Stimulated activated naive CD8-positive, alpha-beta T cell treated with anti-CD3 and anti-CD28 coated beads, Interleukin-15, amount 100 ng/mL, for 72 hours (primary cell): ENCODE data around the gene KLF2.
A peak's percentile ranks its signal among the peaks of the same experiment; 100 is the strongest.
"Not testable (repeated sequence)": the region's sequence is repeated elsewhere in the genome, so short reads cannot be mapped to it uniquely, and the experiment has no call there.

Experiments
- ATAC-seq: fragments of 150-1000 bp; cut with Tn5 transposase; 2 replicates; pipeline ENCODE4 v1.10.0; 2021; ENCODE audit warnings: mild to moderate bottlenecking, moderate library complexity
- DNase-seq, 2 donors: peaks; one replicate each; pipeline ENCODE4 v3.0.0; 2021 to 2022
- H3K27ac Mint-ChIP-seq, 2 donors: one replicate each; pipeline ENCODE4 v1.8.0; 2022; ENCODE audit warnings: mild to moderate bottlenecking in 2 of 2, mixed read lengths in 2 of 2, moderate library complexity in 2 of 2
- H3K27me3 Mint-ChIP-seq: one replicate; pipeline ENCODE4 v1.8.0; 2022; ENCODE audit warnings: mixed read lengths
- H3K4me1 Mint-ChIP-seq: one replicate; pipeline ENCODE4 v1.8.0; 2022; ENCODE audit warnings: mild to moderate bottlenecking, mixed read lengths
- H3K4me3 Mint-ChIP-seq, 2 donors: one replicate each; pipeline ENCODE4 v1.8.0; 2022; ENCODE audit warnings: mild to moderate bottlenecking in 2 of 2, mixed read lengths in 2 of 2, moderate library complexity in 1 of 2
- H3K9me3 Mint-ChIP-seq, 2 donors: one replicate each; pipeline ENCODE4 v1.8.0; 2022; ENCODE audit warnings: mixed read lengths in 2 of 2

KLF2 gene

GRCh38 chr19:16298334-16298733 lies 26.3 kb upstream of the KLF2 start:
- Mint-ChIP-seq H3K9me3 (no peaks in the 10 kb centered on the region), H3K4me3 (no peak overlapping the region), H3K27ac (no peak overlapping the region), H3K27me3 (no peaks in the 10 kb centered on the region), H3K4me1 (no peaks in the 10 kb centered on the region)
- ATAC-seq, result no peak
- no peak for DNase-seq

- no peak overlapping the region for H3K27ac Mint-ChIP-seq
- H3K4me1 Mint-ChIP-seq, result no peaks in the 10 kb centered on the region
- H3K4me3 Mint-ChIP-seq, result no peak overlapping the region
- no peak for DNase-seq
- no peaks in the 10 kb centered on the region for H3K27me3 Mint-ChIP-seq
- ATAC-seq, result no peak
- no peaks in the 10 kb centered on the region for H3K9me3 Mint-ChIP-seq
These were observed 22.5 kb upstream of the KLF2 start for GRCh38 chr19:16301999-16302694.

- ATAC-seq (no peak), DNase-seq (no peak)
- H3K4me3 Mint-ChIP-seq, result no peak overlapping the region
- H3K9me3 Mint-ChIP-seq, result no peaks in the 10 kb centered on the region
- H3K27me3 Mint-ChIP-seq, result no peaks in the 10 kb centered on the region
- H3K4me1 Mint-ChIP-seq, result no peaks in the 10 kb centered on the region
- no peak overlapping the region for H3K27ac Mint-ChIP-seq
These were observed 20.9 kb upstream of the KLF2 start for GRCh38 chr19:16303755-16304154.

- not testable (repeated sequence) for H3K4me3 Mint-ChIP-seq, DNase-seq, H3K9me3 Mint-ChIP-seq, H3K27me3 Mint-ChIP-seq, H3K27ac Mint-ChIP-seq, ATAC-seq, H3K4me1 Mint-ChIP-seq
These were observed 20.1 kb upstream of the KLF2 start for GRCh38 chr19:16304511-16304910.

- H3K9me3 Mint-ChIP-seq, H3K27ac Mint-ChIP-seq, H3K27me3 Mint-ChIP-seq, H3K4me1 Mint-ChIP-seq, H3K4me3 Mint-ChIP-seq, ATAC-seq, DNase-seq: not testable (repeated sequence)
These were observed 19.6 kb upstream of the KLF2 start for GRCh38 chr19:16305060-16305459.

GRCh38 chr19:16306728-16307402 lies 17.8 kb upstream of the KLF2 start:
- no peak for DNase-seq
- H3K9me3 Mint-ChIP-seq, result no peaks in the 10 kb centered on the region
- H3K27ac Mint-ChIP-seq, result no peak overlapping the region
- no peaks in the 10 kb centered on the region for H3K4me1 Mint-ChIP-seq
- no peak for ATAC-seq
- H3K27me3 Mint-ChIP-seq, result no peaks in the 10 kb centered on the region
- H3K4me3 Mint-ChIP-seq, result no peak overlapping the region

GRCh38 chr19:16308081-16308480 lies 16.5 kb upstream of the KLF2 start:
- Mint-ChIP-seq H3K4me3 (no peak overlapping the region), H3K27me3 (no peaks in the 10 kb centered on the region), H3K9me3 (no peaks in the 10 kb centered on the region), H3K4me1 (no peaks in the 10 kb centered on the region), H3K27ac (peak overlapping the region in 1 of 2 donors; percentile 56)
- DNase-seq (no peak), ATAC-seq (no peak)

- no peak overlapping the region for H3K27ac Mint-ChIP-seq
- no peak for ATAC-seq
- H3K27me3 Mint-ChIP-seq, result no peaks in the 10 kb centered on the region
- H3K9me3 Mint-ChIP-seq, result no peaks in the 10 kb centered on the region
- no peaks in the 10 kb centered on the region for H3K4me1 Mint-ChIP-seq
- DNase-seq, result no peak
- no peak overlapping the region for H3K4me3 Mint-ChIP-seq
These were observed 15.0 kb upstream of the KLF2 start for GRCh38 chr19:16309643-16310042.

GRCh38 chr19:16315825-16316505 lies 8.7 kb upstream of the KLF2 start:
- no peak overlapping the region for H3K27ac Mint-ChIP-seq
- peaks cover 9% of the 10 kb centered on the region for H3K4me1 Mint-ChIP-seq
- H3K27me3 Mint-ChIP-seq, result peaks cover 16% of the 10 kb centered on the region
- H3K4me3 Mint-ChIP-seq, result no peak overlapping the region
- H3K9me3 Mint-ChIP-seq, result peaks cover 0 to 8% of the 10 kb centered on the region in 2 donors
- DNase-seq, result no peak
- no peak for ATAC-seq

- ATAC-seq (no peak), DNase-seq (no peak)
- Mint-ChIP-seq H3K27me3 (peaks cover 22% of the 10 kb centered on the region), H3K27ac (no peak overlapping the region), H3K4me3 (no peak overlapping the region), H3K9me3 (peaks cover 0 to 8% of the 10 kb centered on the region in 2 donors), H3K4me1 (peaks cover 9% of the 10 kb centered on the region)
These were observed 8.1 kb upstream of the KLF2 start for GRCh38 chr19:16316506-16316882.

- peaks cover 50% of the 10 kb centered on the region for H3K27me3 Mint-ChIP-seq
- peak overlapping the region in 1 of 2 donors; percentile 76 for H3K27ac Mint-ChIP-seq
- ATAC-seq (no peak), DNase-seq (no peak)
- H3K4me3 Mint-ChIP-seq, result no peak overlapping the region
- peaks cover 16% of the 10 kb centered on the region for H3K4me1 Mint-ChIP-seq
- peaks cover 0 to 8% of the 10 kb centered on the region in 2 donors for H3K9me3 Mint-ChIP-seq
These were observed 5.1 kb upstream of the KLF2 start for GRCh38 chr19:16319481-16319880.

GRCh38 chr19:16320987-16321386 lies 3.6 kb upstream of the KLF2 start:
- Mint-ChIP-seq H3K4me1 (peaks cover 21% of the 10 kb centered on the region), H3K27ac (no peak overlapping the region), H3K4me3 (no peak overlapping the region), H3K9me3 (peaks cover 0 to 8% of the 10 kb centered on the region in 2 donors), H3K27me3 (peaks cover 56% of the 10 kb centered on the region)
- DNase-seq, result no peak
- no peak for ATAC-seq

GRCh38 chr19:16325161-16325527 lies 518 bp downstream of the KLF2 start:
- Mint-ChIP-seq H3K4me1 (peaks cover 52% of the 10 kb centered on the region), H3K27ac (no peak overlapping the region), H3K9me3 (no peaks in the 10 kb centered on the region), H3K4me3 (peak overlapping the region; percentile 61 to 74), H3K27me3 (peaks cover 78% of the 10 kb centered on the region)
- ATAC-seq, result peak; percentile 33
- DNase-seq, result peak; percentile 40 to 45

GRCh38 chr19:16325641-16326400 lies 1.2 kb downstream of the KLF2 start:
- peaks cover 59% of the 10 kb centered on the region for H3K4me1 Mint-ChIP-seq
- H3K27me3 Mint-ChIP-seq, result peaks cover 72% of the 10 kb centered on the region
- DNase-seq (peak in 1 of 2 donors; percentile 23), ATAC-seq (no peak)
- no peak overlapping the region for H3K27ac Mint-ChIP-seq
- H3K9me3 Mint-ChIP-seq, result no peaks in the 10 kb centered on the region
- peak overlapping the region; percentile 76 to 90 for H3K4me3 Mint-ChIP-seq

- H3K9me3 Mint-ChIP-seq, result no peaks in the 10 kb centered on the region
- no peak for ATAC-seq
- peak in 1 of 2 donors; percentile 10 for DNase-seq
- no peak overlapping the region for H3K27ac Mint-ChIP-seq
- H3K4me1 Mint-ChIP-seq, result peaks cover 67% of the 10 kb centered on the region
- H3K27me3 Mint-ChIP-seq, result peaks cover 69% of the 10 kb centered on the region
- H3K4me3 Mint-ChIP-seq, result peak overlapping the region; percentile 79 to 90
These were observed 2.0 kb downstream of the KLF2 start for GRCh38 chr19:16326401-16327168.
